HG02981 (cell line): Measurements from ENCODE around the gene OBSL1.
A peak's percentile ranks its signal among the peaks of the same experiment; 100 is the strongest.

Source experiments
- ATAC-seq: cut with Tn5 transposase; IDR thresholded peaks from one replicate; pipeline ENCODE4 v1.9.1; 2021; ENCODE audit warnings: mild to moderate bottlenecking, moderate library complexity; ENCODE audit not compliant: unreplicated experiment

The OBSL1 gene

GRCh38 chr2:219516888-219517287, 54.5 kb downstream of the OBSL1 start:
- no peak for ATAC-seq

GRCh38 chr2:219515874-219516629, 55.3 kb downstream of the OBSL1 start:
- ATAC-seq, result no peak

GRCh38 chr2:219514836-219515235, 56.5 kb downstream of the OBSL1 start:
- ATAC-seq, result no peak

GRCh38 chr2:219514196-219514761, 57.1 kb downstream of the OBSL1 start, which contains the start of gene ASIC4:
Gene ASIC4, plus strand, starts transcription at chr2:219514482. Its CDS starts 243 bp downstream, at chr2:219514725.
- ATAC-seq, result no peak

GRCh38 chr2:219513787-219514186, 57.6 kb downstream of the OBSL1 start:
- ATAC-seq, result no peak

- no peak for ATAC-seq
Measured at GRCh38 chr2:219512524-219513216, 58.7 kb downstream of the OBSL1 start.

GRCh38 chr2:219511547-219512325, 59.6 kb downstream of the OBSL1 start:
- ATAC-seq, result no peak

GRCh38 chr2:219510512-219511135, 60.7 kb downstream of the OBSL1 start:
- ATAC-seq, result no peak

GRCh38 chr2:219509780-219510511, 61.4 kb downstream of the OBSL1 start:
- ATAC-seq, result peak; percentile 63

GRCh38 chr2:219508971-219509779, 62.2 kb downstream of the OBSL1 start:
- peak; percentile 23 for ATAC-seq

GRCh38 chr2:219508444-219508734, 63.0 kb downstream of the OBSL1 start:
- ATAC-seq, result no peak

GRCh38 chr2:219507581-219508443, 63.5 kb downstream of the OBSL1 start:
- ATAC-seq, result no peak

GRCh38 chr2:219506802-219507526, 64.4 kb downstream of the OBSL1 start:
- ATAC-seq, result no peak

- no peak for ATAC-seq
Measured at GRCh38 chr2:219506153-219506801, 65.1 kb downstream of the OBSL1 start.

- no peak for ATAC-seq
Measured at GRCh38 chr2:219505585-219505984, 65.8 kb downstream of the OBSL1 start.

- no peak for ATAC-seq
Measured at GRCh38 chr2:219502618-219503017, 68.7 kb downstream of the OBSL1 start.

GRCh38 chr2:219501849-219502248, 69.5 kb downstream of the OBSL1 start:
- ATAC-seq, result no peak
